Activated T-cell treated with anti-CD3 and anti-CD28 coated beads, Interleukin-2, amount 50 U/mL, for 72 hours (primary cell): ENCODE measurements around the gene BRD3OS. TPM values are rescaled to one million over a fixed set of nuclear protein-coding genes. Genes with fewer than 3 reads are reported as not detected.

Experiments used
- ATAC-seq, 2 donors: fragments of 150-1000 bp; cut with Tn5 transposase; replicated peaks in 1 of 2; 2 replicates each; pipeline ENCODE4 v1.10.0; 2021; ENCODE audit warnings: moderate library complexity in 2 of 2, mild to moderate bottlenecking in 1 of 2
- DNase-seq, 2 donors: peaks; one replicate each; pipeline ENCODE4 v3.0.0; 2021 to 2022; ENCODE audit warnings: mixed read lengths in 1 of 2
- H3K27ac Mint-ChIP-seq: one replicate; pipeline ENCODE4 v1.8.0; 2022; ENCODE audit warnings: mild to moderate bottlenecking, moderate library complexity, mixed read lengths
- H3K27me3 Mint-ChIP-seq: one replicate; pipeline ENCODE4 v1.8.0; 2022; ENCODE audit warnings: low read depth, mixed read lengths
- H3K36me3 Mint-ChIP-seq, 2 donors: one replicate each; pipeline ENCODE4 v1.8.0; 2022; ENCODE audit warnings: mixed read lengths in 2 of 2, mild to moderate bottlenecking in 1 of 2; ENCODE audit not compliant: insufficient read depth in 2 of 2
- H3K4me1 Mint-ChIP-seq: one replicate; pipeline ENCODE4 v1.8.0; 2022; ENCODE audit warnings: low read depth, mixed read lengths
- H3K4me3 Mint-ChIP-seq, 2 donors: one replicate each; pipeline ENCODE4 v1.8.0; 2022; ENCODE audit warnings: mild to moderate bottlenecking in 2 of 2, mixed read lengths in 2 of 2, moderate library complexity in 2 of 2
- H3K9me3 Mint-ChIP-seq, 2 donors: one replicate each; pipeline ENCODE4 v1.8.0; 2022; ENCODE audit warnings: mixed read lengths in 2 of 2
- total RNA-seq, 2 donors: library from RNA; stranded (reverse); gene quantifications; one replicate each; pipeline ENCODE4 v1.2.3, GENCODE V29; 2022

BRD3OS gene, protein sequence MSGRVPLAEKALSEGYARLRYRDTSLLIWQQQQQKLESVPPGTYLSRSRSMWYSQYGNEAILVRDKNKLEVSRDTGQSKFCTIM
- total RNA-seq: 10 to 100 TPM in 1 of 2 donors, 1 to 10 TPM in 1; 6.3 to 10.3 TPM

DNA sequence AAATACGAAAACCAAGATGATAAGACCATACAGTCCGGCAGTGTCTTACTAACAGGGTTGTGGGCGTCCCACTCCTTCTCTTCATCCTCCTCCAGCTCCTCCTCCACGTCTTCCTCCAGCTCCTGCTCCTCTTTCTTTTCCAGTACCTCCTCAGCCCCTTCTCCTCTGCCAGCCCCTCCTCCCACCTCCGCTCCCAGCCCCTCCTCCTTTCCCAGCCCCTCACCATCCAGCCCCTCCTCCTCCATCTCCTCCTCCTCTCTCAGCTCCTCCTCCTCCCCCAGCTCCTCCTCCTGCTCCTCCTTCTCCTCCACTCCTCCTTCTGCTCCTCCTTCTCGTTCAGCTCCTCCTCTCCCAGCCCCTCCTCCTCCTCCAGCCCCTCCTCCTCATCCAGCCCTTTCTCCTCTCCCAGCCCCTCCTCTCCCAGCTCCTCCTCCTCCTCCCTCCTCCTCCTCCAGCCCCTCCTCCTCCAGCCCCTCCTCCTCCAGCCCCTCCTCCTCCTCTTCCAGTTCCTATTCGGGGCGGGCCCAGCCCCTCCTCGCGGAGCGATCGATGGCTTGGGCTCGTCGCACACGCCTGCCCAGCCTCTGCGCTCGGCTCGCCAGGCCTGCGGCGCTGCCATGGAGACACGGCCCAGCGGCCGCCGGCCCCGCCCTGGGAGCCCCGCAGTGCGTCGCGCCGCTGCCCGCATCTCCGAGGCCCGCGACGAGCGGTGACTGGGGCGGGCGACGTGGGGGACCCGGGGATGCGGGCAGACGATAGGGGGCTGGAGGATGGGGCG, at the start of gene BRD3OS:
TSS of gene BRD3OS (plus strand) at position 654 of the 778 bp plus-strand sequence. CDS start 1,267 bp downstream, outside the sequence.
- ATAC-seq (peak; percentile 91 to 93), DNase-seq (peak; percentile 93 to 97)
- Mint-ChIP-seq H3K27me3 (no peaks in the 10 kb centered on the region), H3K4me1 (peaks cover 8% of the 10 kb centered on the region), H3K4me3 (peak within 1 kb of the TSS; percentile 85 to 87), H3K36me3 (peaks cover 0 to 2% of the 10 kb centered on the region in 2 donors), H3K27ac (peak within 1 kb of the TSS; percentile 73), H3K9me3 (no peaks in the 10 kb centered on the region)

DNA sequence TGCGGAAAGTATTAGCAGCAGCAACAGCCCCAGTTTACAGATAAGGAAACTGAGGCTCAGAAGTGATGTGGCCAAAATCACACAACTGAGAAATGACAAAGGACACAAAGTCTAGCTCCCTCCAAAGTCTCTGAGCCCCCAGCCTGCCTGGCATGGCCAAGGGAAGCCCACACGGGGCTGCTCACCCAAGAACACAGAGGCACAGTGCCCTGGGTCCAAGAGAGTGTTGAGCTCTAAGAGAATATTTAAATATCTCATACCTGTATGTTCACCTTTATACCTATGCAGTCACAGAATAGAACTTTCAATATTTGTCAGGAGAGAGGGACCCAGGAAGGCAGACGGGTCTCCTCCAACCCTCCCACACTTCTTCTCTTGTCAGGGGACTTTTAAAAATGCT, 49.8 kb upstream of the BRD3OS start:
- Mint-ChIP-seq H3K4me3 (no peak overlapping the region), H3K27ac (no peak overlapping the region), H3K27me3 (no peaks in the 10 kb centered on the region), H3K4me1 (no peaks in the 10 kb centered on the region), H3K9me3 (no peaks in the 10 kb centered on the region), H3K36me3 (no peaks in the 10 kb centered on the region)
- ATAC-seq: no peak
- DNase-seq: no peak

DNA sequence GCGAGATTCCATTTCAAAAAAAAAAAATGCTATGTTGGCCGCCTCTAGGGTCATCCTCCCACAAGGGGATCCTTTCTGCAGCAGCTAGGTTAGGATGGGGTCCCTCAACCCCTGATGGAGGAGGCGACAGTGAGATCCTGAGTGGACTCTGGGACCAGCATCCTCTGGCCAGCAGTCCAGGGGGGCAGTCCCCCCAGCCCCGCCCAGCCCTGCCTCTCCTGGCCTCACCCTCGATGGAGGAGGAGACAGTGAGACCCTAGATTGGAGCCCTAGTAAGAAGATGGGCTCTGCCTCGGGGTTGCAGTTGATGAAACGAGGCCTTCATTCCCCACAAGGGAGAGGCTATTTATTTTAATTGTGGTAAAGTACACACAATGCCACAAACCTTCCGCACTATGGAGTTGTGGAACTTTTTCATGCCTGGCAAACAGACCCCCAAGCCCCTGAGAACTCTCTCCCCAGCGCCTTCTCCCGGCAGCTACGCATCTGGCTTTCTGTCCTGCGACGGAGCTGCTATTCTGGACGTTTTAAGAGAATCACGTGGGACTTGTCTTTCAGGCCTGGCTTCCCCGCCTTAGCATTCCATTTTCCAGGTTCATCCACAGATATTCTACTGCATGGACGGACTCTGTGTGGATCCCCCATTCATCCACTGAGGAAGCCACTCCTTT, 49.0 kb upstream of the BRD3OS start:
- Mint-ChIP-seq H3K27me3 (no peaks in the 10 kb centered on the region), H3K27ac (no peak overlapping the region), H3K9me3 (no peaks in the 10 kb centered on the region), H3K4me3 (no peak overlapping the region), H3K4me1 (no peaks in the 10 kb centered on the region), H3K36me3 (no peaks in the 10 kb centered on the region)
- no peak for DNase-seq
- ATAC-seq: no peak

DNA sequence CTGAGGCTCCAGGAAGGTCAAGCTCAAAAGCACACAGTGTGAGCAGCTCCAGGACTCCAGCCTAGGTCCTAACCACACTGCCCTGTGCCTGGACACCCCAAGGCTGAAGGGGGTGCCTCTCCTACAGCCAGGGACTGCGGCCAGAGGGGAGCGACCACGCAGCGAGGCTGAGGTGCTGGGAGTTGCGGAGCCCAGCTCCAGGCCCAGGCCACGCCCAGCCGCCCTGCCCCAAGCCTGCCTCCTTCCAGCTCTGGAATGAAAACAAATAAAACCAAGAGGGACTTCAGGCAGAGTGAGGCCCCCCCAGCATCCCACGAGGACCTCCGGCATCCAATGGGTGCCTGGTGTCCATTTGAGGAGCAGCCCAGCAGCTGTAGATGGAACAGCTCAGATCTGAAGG, 48.4 kb upstream of the BRD3OS start:
- no peak for ATAC-seq
- no peaks in the 10 kb centered on the region for H3K27me3 Mint-ChIP-seq
- H3K27ac Mint-ChIP-seq: no peak overlapping the region
- H3K9me3 Mint-ChIP-seq: no peaks in the 10 kb centered on the region
- no peaks in the 10 kb centered on the region for H3K36me3 Mint-ChIP-seq
- no peak overlapping the region for H3K4me3 Mint-ChIP-seq
- no peak for DNase-seq
- no peaks in the 10 kb centered on the region for H3K4me1 Mint-ChIP-seq

DNA sequence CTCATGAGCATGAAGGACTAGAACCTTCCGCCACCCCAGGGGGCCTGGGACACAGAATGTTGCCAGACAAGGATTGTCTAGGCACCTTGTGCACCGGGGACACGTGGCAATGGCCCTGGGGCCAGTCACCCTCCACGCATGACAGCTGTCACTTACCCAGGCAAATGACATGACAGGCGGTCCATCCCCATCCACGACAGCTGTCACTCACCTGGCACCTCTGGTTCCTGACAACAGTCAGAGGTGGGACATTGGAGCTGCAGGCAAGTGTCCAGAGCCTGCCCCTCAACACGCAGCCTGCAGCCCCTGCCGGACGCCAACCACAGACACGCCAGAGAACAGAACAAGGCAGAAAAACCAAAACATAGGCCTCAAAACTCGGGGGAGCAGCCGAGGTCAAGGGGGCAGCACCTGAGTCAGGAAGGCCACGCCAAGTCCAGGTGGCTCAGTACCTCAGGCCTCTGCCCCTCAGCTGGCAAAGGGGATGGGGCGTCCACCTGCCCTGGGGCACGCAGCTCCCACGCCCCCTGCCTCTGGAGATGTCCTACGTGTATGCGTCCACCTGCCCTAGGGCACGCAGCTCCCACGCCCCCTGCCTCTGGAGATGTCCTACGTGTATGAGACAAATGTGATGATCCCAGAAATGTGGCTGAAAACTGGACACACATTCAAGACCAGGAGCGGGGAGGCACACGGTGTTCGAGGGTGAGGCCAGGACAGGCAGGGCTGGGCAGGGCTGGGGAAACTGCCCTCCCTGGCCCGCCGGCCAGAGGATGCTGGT, 47.7 kb upstream of the BRD3OS start:
- Mint-ChIP-seq H3K27ac (no peak overlapping the region), H3K36me3 (no peaks in the 10 kb centered on the region), H3K9me3 (no peaks in the 10 kb centered on the region), H3K4me3 (no peak overlapping the region), H3K4me1 (no peaks in the 10 kb centered on the region), H3K27me3 (no peaks in the 10 kb centered on the region)
- ATAC-seq: no peak
- no peak for DNase-seq

DNA sequence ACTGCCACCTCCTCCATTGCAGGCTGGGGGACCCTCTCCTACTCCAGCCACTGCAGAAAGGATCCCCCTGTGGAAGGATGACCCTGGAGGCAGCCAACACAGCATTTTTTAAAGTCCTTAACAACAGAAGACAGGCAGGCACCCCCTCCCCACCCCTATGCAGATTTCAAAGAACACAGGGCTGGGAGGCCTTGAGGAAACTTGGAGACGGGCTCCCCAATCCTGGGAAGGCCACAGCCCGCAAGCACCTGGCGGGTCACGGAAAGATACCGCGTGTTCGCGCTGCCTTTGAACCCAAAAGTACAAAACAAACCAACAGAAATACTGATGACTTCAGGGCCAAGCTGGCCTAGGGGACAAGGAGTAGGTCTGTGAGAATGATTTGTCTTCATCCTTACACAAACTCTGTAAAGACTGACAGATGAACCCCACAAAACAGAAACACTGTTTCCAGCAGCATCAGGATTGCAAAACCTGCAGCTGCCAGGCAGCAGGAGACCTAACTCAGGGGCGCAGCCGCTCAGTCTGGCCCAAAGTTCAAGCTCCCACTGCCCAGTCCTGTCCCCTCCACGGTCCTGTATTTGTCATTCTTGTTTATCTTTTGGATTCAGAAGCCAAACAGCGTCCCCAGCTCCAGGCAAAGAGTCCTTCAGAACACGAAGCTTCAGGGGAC, 46.9 kb upstream of the BRD3OS start:
- Mint-ChIP-seq H3K9me3 (no peaks in the 10 kb centered on the region), H3K36me3 (no peaks in the 10 kb centered on the region), H3K27ac (no peak overlapping the region), H3K4me3 (no peak overlapping the region), H3K4me1 (no peaks in the 10 kb centered on the region), H3K27me3 (no peaks in the 10 kb centered on the region)
- ATAC-seq: no peak
- no peak for DNase-seq

DNA sequence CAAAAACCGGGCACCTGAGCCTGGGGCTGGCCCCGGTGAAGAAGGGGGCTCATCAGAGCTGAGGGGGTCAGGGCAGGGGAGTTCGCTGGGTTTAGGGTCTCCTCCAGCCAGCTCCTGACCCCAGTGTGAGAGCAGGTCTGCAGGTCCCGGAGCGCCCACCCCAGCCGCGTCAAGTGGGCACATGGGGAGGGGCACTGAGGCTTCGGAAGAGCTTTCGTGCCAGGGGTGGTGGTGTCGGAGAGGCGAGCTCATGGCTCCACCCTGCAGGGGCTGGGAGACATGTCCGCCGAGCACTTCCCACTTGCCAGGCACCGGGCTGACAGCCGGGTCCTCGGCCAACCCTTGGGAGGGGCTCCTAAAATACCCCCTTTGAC, 46.4 kb upstream of the BRD3OS start:
- no peak overlapping the region for H3K27ac Mint-ChIP-seq
- no peak overlapping the region for H3K4me3 Mint-ChIP-seq
- H3K4me1 Mint-ChIP-seq: no peaks in the 10 kb centered on the region
- H3K9me3 Mint-ChIP-seq: no peaks in the 10 kb centered on the region
- no peaks in the 10 kb centered on the region for H3K27me3 Mint-ChIP-seq
- DNase-seq (no peak), ATAC-seq (no peak)
- no peaks in the 10 kb centered on the region for H3K36me3 Mint-ChIP-seq

DNA sequence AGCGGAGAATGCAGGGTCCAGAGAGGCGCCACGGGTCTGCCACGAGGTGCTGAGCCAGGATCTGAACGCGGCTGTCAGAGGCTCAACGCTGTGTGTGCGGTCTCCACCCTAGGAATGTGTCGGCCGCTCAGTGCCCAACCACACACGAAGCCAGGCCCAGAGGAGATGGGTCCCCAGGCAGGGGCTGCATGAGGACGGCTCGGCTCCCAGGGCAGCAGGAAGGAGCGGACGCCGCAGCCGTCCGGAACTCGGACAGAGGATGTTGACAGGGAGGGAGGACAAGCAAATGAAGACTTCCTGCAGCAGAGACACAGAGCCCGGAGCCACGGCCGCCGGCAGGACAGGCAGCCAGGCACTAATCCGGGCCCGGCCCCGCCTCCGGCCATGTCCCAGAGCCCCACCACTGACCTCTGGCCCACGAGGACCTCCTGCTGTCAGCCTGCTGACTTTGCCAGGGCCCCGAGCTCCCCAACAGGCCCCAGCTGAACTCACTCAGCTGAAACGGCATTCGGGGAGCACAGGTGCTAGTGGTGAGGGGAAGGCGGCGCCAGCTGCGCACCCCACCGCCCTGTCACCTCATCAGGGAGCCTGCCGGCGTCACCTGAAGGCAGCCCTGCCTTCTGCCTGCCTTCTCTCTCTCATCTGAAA, 45.9 kb upstream of the BRD3OS start:
- ATAC-seq (no peak), DNase-seq (no peak)
- H3K4me3 Mint-ChIP-seq: no peak overlapping the region
- H3K4me1 Mint-ChIP-seq: no peaks in the 10 kb centered on the region
- no peaks in the 10 kb centered on the region for H3K27me3 Mint-ChIP-seq
- H3K9me3 Mint-ChIP-seq: no peaks in the 10 kb centered on the region
- no peaks in the 10 kb centered on the region for H3K36me3 Mint-ChIP-seq
- no peak overlapping the region for H3K27ac Mint-ChIP-seq

DNA sequence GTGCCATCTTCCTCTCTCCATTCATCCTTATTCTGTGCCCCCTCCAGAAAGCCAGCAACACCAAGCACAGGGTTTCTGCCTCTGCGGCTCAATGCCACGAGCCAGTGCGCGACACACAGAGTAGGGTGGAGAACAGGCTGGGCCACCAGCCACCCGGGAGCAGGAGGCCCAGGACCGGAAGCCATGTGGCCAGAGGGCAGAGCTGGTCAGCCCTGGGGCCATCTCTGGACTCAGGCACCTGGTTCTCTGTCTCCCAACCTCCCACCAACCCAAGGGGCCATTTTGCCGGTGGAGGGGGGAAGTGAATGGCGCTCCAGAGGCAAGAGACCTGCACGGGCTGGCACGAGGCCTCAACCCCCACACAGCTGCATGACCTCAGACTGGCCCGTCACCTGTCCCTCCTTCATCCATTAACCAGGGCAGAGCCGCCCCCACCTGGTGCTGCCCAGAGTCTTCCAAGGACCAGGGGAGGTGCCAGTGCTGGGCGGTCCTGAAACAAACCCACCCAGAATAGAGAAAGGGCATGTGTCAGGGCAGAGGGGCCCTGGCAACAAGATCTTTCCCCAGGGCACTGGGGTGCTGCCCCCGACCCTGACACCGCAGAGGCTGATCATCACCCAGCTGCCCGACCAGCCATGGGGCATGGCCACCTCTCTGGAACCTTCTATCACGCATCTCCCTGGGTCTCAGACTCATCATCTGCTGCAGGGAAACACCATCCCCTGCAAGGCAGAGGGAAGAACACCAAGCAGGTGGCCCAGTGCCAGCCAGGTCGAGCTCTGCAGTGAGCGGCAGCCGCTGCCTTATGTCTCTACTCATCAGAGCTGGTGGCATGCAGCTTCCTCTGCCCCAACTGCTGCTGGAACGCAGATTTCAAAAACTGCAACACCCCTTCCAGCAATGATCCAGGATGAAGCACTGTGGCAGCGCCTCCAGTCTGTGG, 45.1 kb upstream of the BRD3OS start:
- Mint-ChIP-seq H3K27ac (no peak overlapping the region), H3K36me3 (no peaks in the 10 kb centered on the region), H3K27me3 (no peaks in the 10 kb centered on the region), H3K9me3 (no peaks in the 10 kb centered on the region), H3K4me3 (no peak overlapping the region), H3K4me1 (no peaks in the 10 kb centered on the region)
- no peak for DNase-seq
- no peak for ATAC-seq

DNA sequence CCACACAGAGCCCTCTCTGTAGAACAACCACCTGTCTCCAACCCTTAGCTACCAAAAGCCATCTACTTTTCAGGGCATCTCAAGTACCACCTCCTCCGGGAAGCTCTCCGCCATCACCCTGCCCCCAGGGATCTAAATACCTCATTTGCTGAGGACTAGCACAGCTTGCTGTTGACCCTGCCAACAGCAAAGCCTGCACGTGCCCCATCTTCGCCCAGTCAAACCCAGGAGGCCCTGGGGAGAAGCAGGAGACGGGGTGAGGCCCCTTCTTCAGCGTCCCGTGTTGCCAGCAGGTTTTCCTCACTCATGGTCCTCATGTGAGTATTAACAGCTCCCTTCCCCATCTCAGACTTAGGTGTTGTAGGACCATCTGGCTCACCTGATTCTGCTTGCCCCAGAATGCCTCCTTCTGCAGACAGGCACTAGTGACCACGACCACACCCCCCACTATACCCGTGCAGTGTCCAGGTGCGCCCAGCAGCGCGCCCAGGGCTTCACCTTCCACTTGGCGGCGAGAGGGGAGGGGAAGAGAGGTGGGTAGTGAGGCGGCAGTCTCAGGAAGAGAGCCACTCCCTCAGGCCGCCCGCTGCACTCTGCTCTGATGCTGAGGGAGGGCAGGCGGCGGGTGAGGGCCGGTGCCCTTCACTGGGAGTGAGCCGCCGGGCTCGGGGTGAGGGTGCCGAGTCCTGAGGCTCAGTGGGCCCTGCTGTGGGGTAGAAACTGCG, 44.3 kb upstream of the BRD3OS start:
- ATAC-seq: no peak
- Mint-ChIP-seq H3K4me3 (no peak overlapping the region), H3K4me1 (no peaks in the 10 kb centered on the region), H3K27ac (no peak overlapping the region), H3K36me3 (no peaks in the 10 kb centered on the region), H3K9me3 (no peaks in the 10 kb centered on the region), H3K27me3 (no peaks in the 10 kb centered on the region)
- DNase-seq: no peak

DNA sequence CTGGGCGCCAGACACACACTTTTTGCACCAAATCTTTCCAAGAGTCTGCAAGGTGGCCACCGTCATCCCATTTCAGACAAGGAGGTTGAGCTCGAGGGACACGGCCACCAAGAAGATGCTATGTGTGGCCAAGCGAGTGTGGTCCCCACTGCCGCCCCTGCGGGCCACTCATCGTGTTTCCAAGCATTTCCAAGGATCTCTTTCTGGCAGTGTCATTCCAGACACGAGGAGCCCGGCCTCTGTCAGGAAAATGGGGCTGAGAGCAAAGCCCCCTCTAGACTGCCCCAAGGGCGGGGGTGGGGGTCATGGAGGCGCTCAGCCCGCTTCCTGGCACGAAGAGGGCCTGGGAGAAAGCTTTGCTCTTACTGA, 43.7 kb upstream of the BRD3OS start:
- ATAC-seq (no peak), DNase-seq (no peak)
- H3K36me3 Mint-ChIP-seq: no peaks in the 10 kb centered on the region
- H3K4me3 Mint-ChIP-seq: no peak overlapping the region
- no peak overlapping the region for H3K27ac Mint-ChIP-seq
- no peaks in the 10 kb centered on the region for H3K27me3 Mint-ChIP-seq
- H3K4me1 Mint-ChIP-seq: no peaks in the 10 kb centered on the region
- H3K9me3 Mint-ChIP-seq: no peaks in the 10 kb centered on the region
